Testis (tissue), 3 donors: ENCODE measurements around the gene TTC32. TPM values are rescaled to one million over a fixed set of nuclear protein-coding genes. Genes with fewer than 3 reads are reported as not detected.

Experiments used
- DNase-seq: peaks from one replicate; pipeline ENCODE4 v3.0.0-alpha.2; 2019
- H3K27ac ChIP-seq, 2 donors: fragments of 200-600 bp; sonication (generic); one replicate each; pipeline ENCODE4 v1.5.1; 2019
- H3K27me3 ChIP-seq: fragments of 200-600 bp; sonication (generic); one replicate; pipeline ENCODE4 v1.5.1; 2019
- H3K36me3 ChIP-seq: fragments of 200-600 bp; sonication (generic); one replicate; pipeline ENCODE4 v1.5.1; 2017; ENCODE audit warnings: low read depth; ENCODE audit errors: missing control alignments
- H3K4me1 ChIP-seq: fragments of 200-600 bp; sonication (generic); one replicate; pipeline ENCODE4 v1.5.1; 2019
- H3K4me3 ChIP-seq, 2 donors: fragments of 200-600 bp; sonication (generic); one replicate each; pipeline ENCODE4 v1.5.1; 2017 to 2019
- H3K9me3 ChIP-seq: fragments of 200-600 bp; sonication (generic); one replicate; pipeline ENCODE4 v1.5.1; 2017
- CTCF ChIP-seq, 3 experiments: fragments of 450-650 bp in 2 of 3; fragments of 200-600 bp in 1 of 3; sonication (generic) in 1 of 3; IDR thresholded peaks; one replicate each; pipeline ENCODE4 v1.5.1; 2016 to 2019; ENCODE audit warnings: antibody characterized with exemption in 3 of 3, mild to moderate bottlenecking in 2 of 3, moderate library complexity in 1 of 3
- POLR2A ChIP-seq: fragments of 450-650 bp; IDR thresholded peaks from one replicate; pipeline ENCODE4 v1.6.1; 2017; ENCODE audit warnings: antibody characterized with exemption, mild to moderate bottlenecking, moderate library complexity
- WGBS, 2 donors: methylation state at CpG; one replicate each; pipeline ENCODE4 v1.1.5; 2018; 5-methylcytosine and 5-hydroxymethylcytosine counted together
- intact Hi-C: fragments of 100-400 bp; cut with DNase I; formaldehyde crosslinking; loops from one replicate; pipeline ENCODE4 v1.15.1; 2023; ENCODE audit warnings: low total_unique reads
- polyA plus RNA-seq: library from polyadenylated mRNA; stranded (reverse); fragments of 350-450 nt; fragmentation: Illumina TruSeq; extraction: RNeasy Lipid Tissue Mini Kit (QIAGEN cat#74804); gene quantifications from one replicate; pipeline ENCODE4 v1.2.3, GENCODE V29; 2014; ENCODE audit warnings: low read depth, low replicate concordance; ENCODE audit not compliant: insufficient read depth
- total RNA-seq, 2 donors: library from RNA; depleted of rRNA; stranded (reverse); fragments of >200 nt; gene quantifications; one replicate each; pipeline ENCODE4 v1.2.3, GENCODE V29; 2016

The TTC32 gene
- total and polyA plus RNA-seq, 3 donors from 2014 or later, result 24.4 to 29.9 (median 25.6) TPM

DNA sequence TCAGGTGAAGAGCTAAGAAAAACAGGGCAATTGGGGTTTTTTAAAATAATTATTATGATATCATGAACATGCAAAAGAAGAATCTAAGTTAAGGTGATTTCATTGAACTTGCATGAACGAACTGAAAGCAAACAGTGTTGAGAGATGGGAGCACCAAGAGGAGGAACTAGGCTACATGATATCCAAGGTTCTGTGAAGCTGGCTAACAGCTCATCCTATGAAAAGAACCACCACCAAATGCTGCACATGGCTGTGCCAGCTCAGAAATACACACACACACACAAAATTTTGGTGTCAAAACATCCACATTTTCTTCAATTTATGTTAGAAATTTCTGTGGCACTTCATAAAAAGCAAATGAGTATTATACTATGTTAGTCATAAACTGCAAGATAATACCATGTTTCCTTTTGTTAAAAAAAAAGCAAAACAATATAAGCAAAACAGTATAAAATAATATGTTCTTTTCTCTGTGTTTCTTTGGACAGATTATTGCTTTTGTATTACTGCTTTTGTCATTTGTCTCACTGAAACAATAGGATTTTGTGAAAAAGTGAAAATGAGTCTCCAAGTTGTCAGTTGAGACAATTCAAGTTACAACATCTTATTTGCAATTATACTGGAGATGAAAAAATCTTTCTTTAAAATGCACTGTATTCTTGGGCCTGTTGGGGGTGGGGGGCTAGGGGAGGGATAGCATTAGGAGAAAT, 12.6 kb upstream of the TTC32 start:
- no peak for DNase-seq
- Histone ChIP-seq H3K27me3 (no peaks in the 10 kb centered on the region), H3K4me3 (no peak overlapping the region), H3K27ac (no peak overlapping the region), H3K4me1 (no peaks in the 10 kb centered on the region), H3K36me3 (no peaks in the 10 kb centered on the region), H3K9me3 (no peaks in the 10 kb centered on the region)
- TF ChIP-seq CTCF (IDR thresholded peaks at IDR 0.05) (no peak), POLR2A (no peak)
- intact Hi-C loops, result no loop called here
- 82 to 93% methylated on average over 1 of the region's 1 CpG for WGBS, 2 donors

GRCh38 chr2:19911808-19912509, 10.2 kb upstream of the TTC32 start:
- no peak for TF ChIP-seq CTCF (IDR thresholded peaks at IDR 0.05)
- H3K4me1 ChIP-seq, result no peaks in the 10 kb centered on the region
- DNase-seq, result no peak
- no peaks in the 10 kb centered on the region for H3K27me3 ChIP-seq
- 94 to 98% methylated on average over 9 of the region's 9 CpGs for WGBS, 2 donors
- intact Hi-C loops, result no loop called here
- H3K27ac ChIP-seq, result no peak overlapping the region
- H3K9me3 ChIP-seq, result no peaks in the 10 kb centered on the region
- no peaks in the 10 kb centered on the region for H3K36me3 ChIP-seq
- no peak overlapping the region for H3K4me3 ChIP-seq

- intact Hi-C loops, result no loop called here
- no peak for DNase-seq
- 1% methylated on average over 20 of the region's 21 CpGs for WGBS, 2 donors
- Histone ChIP-seq H3K27me3 (no peaks in the 10 kb centered on the region), H3K36me3 (no peaks in the 10 kb centered on the region), H3K4me1 (peaks cover 19% of the 10 kb centered on the region), H3K4me3 (peak overlapping the region; percentile 76 to 83), H3K9me3 (no peaks in the 10 kb centered on the region), H3K27ac (peak overlapping the region; percentile 86 to 87)
- TF ChIP-seq CTCF (IDR thresholded peaks at IDR 0.05) (no peak), POLR2A (no peak)
Measured at GRCh38 chr2:19902216-19902740, 495 bp upstream of the TTC32 start.

- WGBS, 2 donors, result 1% methylated on average over 23 to 26 of the region's 26 CpGs
- Histone ChIP-seq H3K4me1 (peaks cover 24% of the 10 kb centered on the region), H3K27me3 (no peaks in the 10 kb centered on the region), H3K9me3 (no peaks in the 10 kb centered on the region), H3K4me3 (peak overlapping the region; percentile 76 to 83), H3K36me3 (no peaks in the 10 kb centered on the region), H3K27ac (peak overlapping the region; percentile 86 to 87)
- no peak for DNase-seq
- TF ChIP-seq CTCF (IDR thresholded peaks at IDR 0.05) (no peak), POLR2A (no peak)
- intact Hi-C loops, result no loop called here
Measured at GRCh38 chr2:19900931-19901441, 797 bp downstream of the TTC32 start.
